ENCODE measurements around the gene C19orf67. TPM values are rescaled to one million over a fixed set of nuclear protein-coding genes. Genes with fewer than 3 reads are reported as not detected.

C19orf67 gene
- total RNA-seq, 1 donor from 2014 or later = not detected

GRCh38 chr19:14081797-14082674 lies 3.5 kb downstream of the C19orf67 start:
- H3K36me3 Mint-ChIP-seq (ENCODE audit: low read depth) = peaks cover 2% of the 10 kb centered on the region
- no peak for DNase-seq (ENCODE audit: low spot score)
- peak overlapping the region; percentile 94 for H3K27ac Mint-ChIP-seq (ENCODE audit: unreplicated experiment)
- no peaks in the 10 kb centered on the region for H3K27me3 Mint-ChIP-seq (ENCODE audit: low read depth)
- peak overlapping the region; percentile 96 for H3K4me3 Mint-ChIP-seq (ENCODE audit: unreplicated experiment)
- no peaks in the 10 kb centered on the region for H3K9me3 Mint-ChIP-seq (ENCODE audit: low read depth)
- H3K4me1 Mint-ChIP-seq (ENCODE audit: low read depth) = peaks cover 22% of the 10 kb centered on the region
- TF ChIP-seq, protein P1, sequence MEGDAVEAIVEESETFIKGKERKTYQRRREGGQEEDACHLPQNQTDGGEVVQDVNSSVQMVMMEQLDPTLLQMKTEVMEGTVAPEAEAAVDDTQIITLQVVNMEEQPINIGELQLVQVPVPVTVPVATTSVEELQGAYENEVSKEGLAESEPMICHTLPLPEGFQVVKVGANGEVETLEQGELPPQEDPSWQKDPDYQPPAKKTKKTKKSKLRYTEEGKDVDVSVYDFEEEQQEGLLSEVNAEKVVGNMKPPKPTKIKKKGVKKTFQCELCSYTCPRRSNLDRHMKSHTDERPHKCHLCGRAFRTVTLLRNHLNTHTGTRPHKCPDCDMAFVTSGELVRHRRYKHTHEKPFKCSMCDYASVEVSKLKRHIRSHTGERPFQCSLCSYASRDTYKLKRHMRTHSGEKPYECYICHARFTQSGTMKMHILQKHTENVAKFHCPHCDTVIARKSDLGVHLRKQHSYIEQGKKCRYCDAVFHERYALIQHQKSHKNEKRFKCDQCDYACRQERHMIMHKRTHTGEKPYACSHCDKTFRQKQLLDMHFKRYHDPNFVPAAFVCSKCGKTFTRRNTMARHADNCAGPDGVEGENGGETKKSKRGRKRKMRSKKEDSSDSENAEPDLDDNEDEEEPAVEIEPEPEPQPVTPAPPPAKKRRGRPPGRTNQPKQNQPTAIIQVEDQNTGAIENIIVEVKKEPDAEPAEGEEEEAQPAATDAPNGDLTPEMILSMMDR (IDR thresholded peaks at IDR 0.05) = peak; percentile 22

- Mint-ChIP-seq H3K27ac (ENCODE audit: unreplicated experiment) (peak overlapping the region; percentile 94), H3K27me3 (ENCODE audit: low read depth) (no peaks in the 10 kb centered on the region), H3K4me1 (ENCODE audit: low read depth) (peaks cover 22% of the 10 kb centered on the region), H3K4me3 (ENCODE audit: unreplicated experiment) (peak overlapping the region; percentile 96), H3K36me3 (ENCODE audit: low read depth) (peaks cover 2% of the 10 kb centered on the region), H3K9me3 (ENCODE audit: low read depth) (no peaks in the 10 kb centered on the region)
- TF ChIP-seq, protein P1 (IDR thresholded peaks at IDR 0.05) = no peak
- DNase-seq (ENCODE audit: low spot score) = peak; percentile 99
These were observed 4.4 kb downstream of the C19orf67 start for GRCh38 chr19:14080887-14081796.

DNA sequence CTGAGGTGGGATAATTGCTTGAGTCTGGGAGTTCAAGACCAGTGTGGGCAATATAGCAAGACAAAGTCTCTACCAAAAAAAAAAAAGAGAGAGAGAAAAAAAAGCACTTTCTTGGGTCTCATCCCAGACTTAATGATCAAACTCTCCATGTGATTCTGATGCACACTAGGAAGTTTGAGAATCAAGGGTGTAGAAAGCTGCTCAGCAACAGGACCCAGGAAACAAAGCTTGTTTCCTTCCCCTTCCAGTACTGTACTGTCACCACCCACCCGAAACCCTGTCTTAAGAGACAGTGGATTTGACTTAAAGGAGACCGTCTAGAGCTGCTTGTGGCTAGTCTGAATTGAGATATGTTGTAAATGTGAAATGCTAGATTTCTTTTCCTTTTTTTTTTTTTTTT lies 7.2 kb downstream of the C19orf67 start:
- Mint-ChIP-seq H3K36me3 (ENCODE audit: low read depth) (no peaks in the 10 kb centered on the region), H3K4me3 (ENCODE audit: unreplicated experiment) (no peak overlapping the region), H3K4me1 (ENCODE audit: low read depth) (peaks cover 35% of the 10 kb centered on the region), H3K27me3 (ENCODE audit: low read depth) (no peaks in the 10 kb centered on the region), H3K9me3 (ENCODE audit: low read depth) (no peaks in the 10 kb centered on the region), H3K27ac (ENCODE audit: unreplicated experiment) (no peak overlapping the region)
- no peak for DNase-seq (ENCODE audit: low spot score)
- TF ChIP-seq, protein P1 (IDR thresholded peaks at IDR 0.05) = no peak

GRCh38 chr19:14073925-14074838 lies 11.4 kb downstream of the C19orf67 start:
- Mint-ChIP-seq H3K4me1 (ENCODE audit: low read depth) (peaks cover 18% of the 10 kb centered on the region), H3K4me3 (ENCODE audit: unreplicated experiment) (peak overlapping the region; percentile 98), H3K36me3 (ENCODE audit: low read depth) (no peaks in the 10 kb centered on the region), H3K27me3 (ENCODE audit: low read depth) (no peaks in the 10 kb centered on the region), H3K27ac (ENCODE audit: unreplicated experiment) (peak overlapping the region; percentile 92), H3K9me3 (ENCODE audit: low read depth) (no peaks in the 10 kb centered on the region)
- no peak for DNase-seq (ENCODE audit: low spot score)
- TF ChIP-seq, protein P1 (IDR thresholded peaks at IDR 0.05) = no peak

Data from chondrocyte (in vitro differentiated cells).